Stimulated activated CD4-positive, alpha-beta T cell treated with anti-CD3 and anti-CD28 coated beads, Interleukin-4, amount 100 ng/mL, for 4 hours (primary cell): ENCODE measurements around the gene HOXB4.

ENCODE experiments used
- DNase-seq, 2 experiments: peaks; one replicate each; pipeline ENCODE4 v3.0.0-alpha.2; 2020

Gene HOXB4

DNA sequence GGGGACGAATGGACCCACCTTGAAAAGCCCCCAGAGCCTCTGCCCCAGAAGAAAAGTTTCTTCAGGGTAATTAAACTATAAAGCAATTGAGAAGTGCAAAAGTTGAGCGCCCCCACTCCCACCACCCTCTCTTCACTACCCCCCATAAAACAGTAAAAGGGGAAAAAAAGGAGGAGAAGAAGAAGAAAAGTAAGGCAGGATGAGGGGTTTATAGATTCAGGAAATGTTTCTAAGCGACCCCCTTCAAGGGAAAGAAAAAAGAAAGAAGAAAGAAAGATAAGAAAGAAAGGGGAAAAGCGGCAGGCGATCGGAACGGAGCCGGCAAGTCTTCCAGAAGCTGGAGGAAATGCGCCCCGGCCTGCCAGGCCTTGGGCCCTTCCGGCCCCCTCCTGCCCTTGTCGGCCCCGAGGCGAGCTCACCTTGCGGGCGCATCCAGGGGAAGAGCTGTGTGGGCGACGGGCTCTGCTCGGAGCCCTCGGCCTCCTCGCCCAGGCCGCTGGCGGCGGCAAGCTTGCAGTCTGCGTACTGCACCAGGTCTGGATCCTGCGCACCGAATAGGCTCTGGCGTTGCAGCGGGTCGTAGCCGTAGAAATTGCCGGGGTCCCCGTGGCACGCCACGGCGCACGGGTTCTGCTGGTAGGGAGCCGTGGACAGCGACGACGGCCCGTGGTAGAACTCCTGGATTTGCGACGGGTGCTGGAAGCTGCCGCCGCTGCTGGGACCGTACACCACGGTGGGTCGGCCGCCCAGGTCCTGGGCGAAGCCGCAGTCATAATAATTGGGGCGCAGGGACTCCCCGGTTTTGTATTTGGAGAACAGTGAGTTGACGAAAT is 35.9 kb upstream of the HOXB4 start:
- DNase-seq: no peak

DNA sequence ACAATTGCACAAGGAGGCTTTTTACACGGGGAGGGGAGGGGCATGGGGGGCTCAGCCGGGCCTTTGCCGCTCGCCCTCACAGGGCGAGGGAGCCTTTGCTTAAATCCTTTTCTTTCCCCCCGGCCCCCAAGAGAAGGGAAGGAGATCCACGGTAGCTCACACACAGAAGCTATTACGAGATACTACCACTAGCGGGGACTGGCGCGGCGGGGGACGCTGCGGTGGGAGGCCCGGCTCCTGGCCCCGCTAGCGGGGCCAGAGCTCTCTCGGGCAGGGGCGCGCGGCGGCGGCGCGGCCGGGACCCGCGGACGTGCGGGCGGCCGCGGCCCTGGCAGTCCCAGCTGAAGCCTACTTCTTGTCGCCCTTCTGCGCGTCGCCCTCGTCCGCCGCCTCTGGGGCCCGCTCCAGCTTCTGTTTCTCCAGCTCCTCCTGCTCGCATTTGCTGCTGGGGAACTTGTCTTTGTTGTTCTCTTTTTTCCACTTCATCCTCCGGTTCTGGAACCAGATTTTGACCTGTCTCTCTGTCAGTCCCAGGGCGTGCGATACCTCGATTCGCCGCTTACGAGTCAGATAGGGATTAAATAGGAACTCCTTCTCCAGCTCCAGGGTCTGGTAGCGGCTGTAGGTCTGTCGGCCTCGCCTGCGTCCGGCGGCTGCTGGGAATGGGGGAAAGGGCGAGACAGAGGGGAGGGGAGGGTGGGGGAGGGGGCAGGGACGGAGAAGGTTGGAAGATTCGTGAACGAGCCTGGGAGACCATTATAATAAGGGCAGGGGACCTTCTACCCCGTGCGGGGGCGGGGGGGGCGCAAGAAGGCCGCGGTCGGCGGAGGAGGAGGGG is 34.9 kb upstream of the HOXB4 start:
- DNase-seq: peak in 1 of 2 experiments; percentile 45

DNA sequence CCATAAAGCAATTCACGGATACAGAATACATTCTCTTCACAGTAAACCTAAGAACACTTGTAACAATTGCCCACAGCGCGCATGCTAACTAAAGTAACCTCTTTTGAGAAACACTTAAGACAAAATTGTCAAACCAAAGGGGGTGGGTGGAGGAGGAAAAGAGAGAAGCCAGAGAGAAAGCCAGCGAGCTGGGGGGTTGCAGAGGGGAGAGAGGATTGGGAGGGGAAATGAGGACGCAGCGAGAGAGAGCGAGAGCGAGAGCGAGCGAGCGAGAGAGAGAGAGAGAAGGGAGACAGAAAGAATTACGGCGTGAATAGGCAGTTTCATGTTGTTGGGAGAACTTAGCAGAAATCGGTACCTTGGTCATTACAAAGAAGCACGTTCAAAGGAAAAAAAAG is 34.3 kb upstream of the HOXB4 start:
- no peak for DNase-seq

DNA sequence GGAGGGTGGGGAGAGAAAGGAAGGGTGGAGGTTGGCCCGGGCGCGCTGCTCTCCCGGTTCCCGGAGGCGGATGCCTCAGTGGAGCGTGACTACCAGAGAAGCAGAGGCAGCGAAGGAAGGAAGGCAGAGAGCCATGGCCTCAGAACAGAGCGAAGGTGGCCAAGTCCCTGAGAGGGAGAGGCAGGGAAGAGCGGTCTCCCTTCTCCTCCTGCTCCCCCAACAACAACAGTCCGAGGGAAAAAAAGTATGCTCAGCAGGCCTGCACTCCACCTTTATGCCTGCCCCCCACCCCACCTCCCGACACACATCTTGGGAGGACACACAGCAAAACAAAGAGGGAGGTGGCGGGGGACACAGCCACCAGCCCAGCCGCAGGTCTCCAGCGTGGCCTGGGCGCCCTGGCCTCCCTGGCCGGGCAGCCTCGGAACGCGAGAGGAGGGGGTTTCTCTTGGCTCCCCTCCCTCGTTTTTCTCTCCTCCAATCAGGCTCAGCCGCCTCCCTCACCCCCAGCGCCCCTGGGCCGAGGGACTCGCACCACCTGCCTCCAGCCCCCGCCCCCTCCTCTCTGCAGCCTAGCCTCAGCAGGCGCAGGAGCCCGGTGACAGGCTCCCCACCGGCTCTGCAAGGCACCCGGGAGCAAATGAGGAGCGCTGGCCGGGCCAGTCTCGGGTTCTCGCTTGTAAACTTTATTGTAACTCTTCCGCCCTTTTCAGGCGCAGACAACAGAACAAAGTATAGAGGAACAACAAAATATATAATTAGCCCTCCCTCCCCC is 33.7 kb upstream of the HOXB4 start:
- DNase-seq: no peak

DNA sequence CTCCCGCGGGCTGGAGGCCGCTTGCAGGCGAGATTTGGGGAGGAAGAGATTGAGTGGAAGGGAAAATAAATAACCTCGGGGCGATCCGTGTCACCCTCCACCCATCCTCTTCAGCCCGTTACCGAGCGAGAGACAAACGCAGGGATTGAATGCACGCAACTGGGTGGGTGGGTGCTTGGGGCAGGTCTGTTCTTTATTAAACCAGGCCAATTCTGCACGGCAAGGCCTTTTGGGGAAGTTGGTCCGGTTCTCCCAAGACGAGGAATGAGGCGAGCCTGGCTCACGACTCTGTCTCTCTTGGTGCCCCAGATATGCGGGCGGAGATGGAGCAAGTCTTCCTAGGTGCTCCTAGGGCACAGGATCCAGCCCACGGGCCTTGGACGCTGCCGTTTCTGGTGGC is 33.1 kb upstream of the HOXB4 start:
- no peak for DNase-seq

DNA sequence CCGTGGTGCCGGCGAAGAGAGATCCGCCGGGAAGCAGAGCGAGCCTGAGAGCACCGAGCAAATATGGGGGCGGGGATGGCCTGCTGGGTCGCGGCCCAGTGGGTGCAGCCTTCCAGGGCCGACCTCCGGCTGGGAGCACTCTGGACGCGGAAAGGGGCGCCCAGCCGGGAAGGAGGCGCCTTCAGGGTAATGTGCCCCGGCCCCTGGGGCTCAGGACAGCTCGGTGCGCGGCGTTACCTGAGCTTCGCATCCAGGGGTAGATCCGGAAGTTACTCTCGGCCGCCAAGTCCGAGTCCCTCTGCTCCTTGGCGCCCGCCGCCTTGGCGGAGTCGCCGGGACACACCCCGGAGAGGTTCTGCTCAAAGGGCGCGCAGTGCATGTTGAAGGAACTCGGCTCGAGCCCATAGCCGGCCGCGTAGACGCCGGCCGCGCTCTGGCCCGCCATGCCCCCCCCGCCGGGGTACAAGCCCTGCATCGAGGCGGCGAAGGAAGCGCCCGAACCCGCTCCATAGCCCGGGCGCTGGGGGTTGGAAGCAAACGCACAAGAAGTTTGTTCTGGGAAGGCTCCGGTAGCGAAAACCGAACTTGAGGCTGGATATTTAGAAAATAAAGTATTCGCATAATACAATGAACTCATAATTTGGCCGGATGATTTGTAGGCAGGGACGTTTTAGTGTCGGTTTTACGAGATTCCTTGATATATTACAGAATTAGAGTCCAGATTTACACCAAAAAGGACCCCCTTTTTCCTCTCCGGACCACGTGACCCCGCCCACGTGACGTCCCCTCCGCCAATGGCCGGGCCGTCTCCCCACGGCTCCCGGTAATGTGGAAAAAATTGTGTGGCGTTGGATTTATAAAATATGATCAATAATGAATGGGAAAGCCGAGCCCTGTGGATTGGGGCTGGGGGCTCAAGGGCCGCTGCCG is 32.4 kb upstream of the HOXB4 start, which contains the start of gene HOXB7:
TSS of gene HOXB7 (minus strand) at position 736 of the 930 bp plus-strand sequence. CDS start at position 637, 99 bp downstream.
- peak; percentile 38 to 62 for DNase-seq

DNA sequence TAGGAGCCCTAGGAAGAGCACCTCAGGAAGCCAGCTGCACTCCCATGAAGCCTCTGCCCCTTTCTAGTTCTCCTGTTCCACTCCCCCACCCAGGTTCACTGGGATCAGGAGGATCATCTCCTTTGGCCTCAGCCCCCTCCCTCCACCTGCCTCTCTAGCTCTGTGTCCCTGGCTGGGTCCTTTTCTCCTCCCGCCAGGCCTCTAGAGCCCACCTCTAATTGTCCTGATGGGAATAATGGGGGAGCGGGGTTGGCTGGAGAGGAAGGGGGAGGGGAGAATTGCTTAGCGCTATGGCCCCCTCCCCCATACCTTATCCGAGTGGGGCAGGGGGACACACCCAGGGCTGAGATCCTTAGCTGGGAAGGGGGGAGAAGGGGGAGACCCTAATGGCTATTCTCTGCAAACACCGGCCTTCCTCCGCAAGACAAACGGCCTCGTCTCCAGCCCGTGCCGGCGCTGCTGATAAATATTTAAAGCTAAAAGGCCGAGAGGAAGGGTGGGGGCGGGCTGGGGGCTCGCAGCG is 31.7 kb upstream of the HOXB4 start:
- DNase-seq: no peak

DNA sequence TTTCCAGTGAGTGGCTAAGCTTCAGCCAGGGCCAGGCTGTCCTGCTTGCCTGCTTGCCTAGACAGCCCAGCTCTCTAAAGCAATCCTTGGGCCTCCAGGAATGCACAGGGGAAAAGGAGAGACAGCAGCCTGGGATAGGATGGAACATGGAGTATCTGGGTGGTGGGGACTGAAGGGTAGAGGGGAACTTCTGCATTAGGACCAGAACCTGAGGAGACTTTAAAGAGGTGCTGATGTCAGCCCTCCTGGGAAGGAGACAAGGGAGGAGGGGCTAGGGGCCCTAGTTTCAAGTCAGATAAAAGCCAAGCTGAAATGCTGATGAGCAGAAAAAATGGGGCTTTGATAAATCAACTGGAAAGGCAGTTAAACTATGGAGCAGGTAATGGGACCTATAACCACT is 30.9 kb upstream of the HOXB4 start:
- no peak for DNase-seq

DNA sequence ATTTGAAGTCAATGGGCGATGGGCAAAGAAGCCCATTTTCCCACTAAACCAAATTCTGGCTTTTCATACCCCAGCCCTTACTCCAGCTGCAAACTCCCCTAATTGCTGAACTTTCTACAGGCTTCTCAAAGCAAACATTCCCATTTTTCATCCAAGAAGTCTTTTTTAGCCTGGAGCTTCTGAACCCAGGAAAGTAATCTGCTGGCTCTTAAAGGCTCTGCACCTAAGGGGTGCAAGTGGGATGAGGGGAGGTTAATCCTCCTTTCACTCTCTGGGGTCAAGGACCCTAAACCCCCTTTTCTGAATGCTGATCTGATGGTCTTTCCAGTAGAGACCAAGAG is 30.3 kb upstream of the HOXB4 start:
- DNase-seq: no peak

DNA sequence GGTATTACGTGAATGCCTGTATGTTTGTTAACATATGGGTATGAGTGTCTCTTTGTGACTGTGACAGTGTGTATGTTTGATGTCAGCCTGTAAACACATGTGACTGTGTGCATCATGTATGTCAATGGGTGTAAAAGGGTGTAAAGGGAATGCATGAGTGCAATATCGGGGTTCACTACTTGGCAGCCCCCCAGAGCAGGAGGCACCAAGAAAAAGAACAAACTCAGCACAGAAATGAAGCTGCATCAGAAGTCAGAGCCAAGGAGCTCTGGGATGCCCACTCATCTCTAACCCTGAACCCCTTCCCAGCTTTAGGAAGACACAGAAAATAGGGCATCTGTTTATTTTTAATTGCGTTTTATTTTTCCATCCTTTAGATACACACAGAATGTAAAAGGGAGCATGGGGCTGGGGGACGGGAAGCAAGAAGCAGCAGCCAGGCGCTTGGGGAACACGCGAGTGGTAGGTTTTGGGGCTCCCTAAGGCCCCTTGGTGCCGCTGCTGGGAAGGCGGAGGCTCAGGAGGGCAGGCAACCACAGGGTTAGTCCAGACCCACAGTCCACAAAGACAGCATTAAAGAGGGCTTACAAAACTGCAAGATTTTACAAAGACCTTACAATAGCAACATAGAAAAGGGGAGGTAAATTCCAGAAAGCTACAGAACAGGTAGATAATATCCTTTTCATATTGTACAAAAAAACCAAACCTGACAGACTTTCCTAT is 28.9 kb upstream of the HOXB4 start:
- no peak for DNase-seq

DNA sequence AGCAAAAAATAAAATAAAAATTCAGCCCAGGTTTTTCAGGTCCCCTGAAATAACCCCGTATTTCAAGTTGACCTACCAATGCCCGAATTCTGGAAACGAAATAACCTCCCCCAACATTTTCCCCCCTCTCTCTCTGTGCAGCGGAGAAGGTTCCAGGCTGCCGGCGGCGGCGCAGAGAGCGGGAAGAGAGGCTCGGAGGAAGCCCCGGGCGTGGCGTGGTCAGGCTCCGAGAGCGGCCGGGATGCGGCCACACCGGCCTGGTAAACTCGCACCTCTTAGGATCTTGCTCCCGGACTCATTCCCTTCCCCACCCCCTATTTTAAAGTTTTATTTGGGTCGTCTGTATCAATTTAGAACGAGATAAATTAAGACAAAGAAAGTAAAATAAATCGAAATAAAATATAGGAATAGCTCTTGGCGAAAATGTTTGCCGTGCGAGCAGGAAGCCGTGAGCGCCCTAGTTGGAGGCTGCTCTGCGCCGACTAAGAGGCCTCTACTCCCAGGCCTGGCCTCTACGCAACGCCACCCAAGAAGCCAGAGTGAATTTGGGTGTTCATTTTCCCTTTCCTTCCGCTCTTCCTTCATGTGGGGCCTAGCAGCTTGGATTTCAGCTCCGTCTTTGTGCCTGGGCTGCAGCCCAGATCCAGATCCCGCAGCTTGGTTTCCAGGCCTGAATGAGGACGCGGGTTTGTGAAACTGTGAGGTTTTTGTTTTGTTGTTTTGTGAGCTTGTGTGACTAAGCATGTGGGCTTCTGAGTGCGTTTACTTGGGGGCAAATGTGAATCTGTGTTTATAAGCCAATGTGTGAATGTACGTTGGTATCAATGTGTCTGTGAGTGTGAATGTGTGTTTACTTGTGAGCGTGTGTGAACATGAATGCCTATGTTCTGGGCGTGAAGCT is 28.1 kb upstream of the HOXB4 start:
- DNase-seq: no peak

DNA sequence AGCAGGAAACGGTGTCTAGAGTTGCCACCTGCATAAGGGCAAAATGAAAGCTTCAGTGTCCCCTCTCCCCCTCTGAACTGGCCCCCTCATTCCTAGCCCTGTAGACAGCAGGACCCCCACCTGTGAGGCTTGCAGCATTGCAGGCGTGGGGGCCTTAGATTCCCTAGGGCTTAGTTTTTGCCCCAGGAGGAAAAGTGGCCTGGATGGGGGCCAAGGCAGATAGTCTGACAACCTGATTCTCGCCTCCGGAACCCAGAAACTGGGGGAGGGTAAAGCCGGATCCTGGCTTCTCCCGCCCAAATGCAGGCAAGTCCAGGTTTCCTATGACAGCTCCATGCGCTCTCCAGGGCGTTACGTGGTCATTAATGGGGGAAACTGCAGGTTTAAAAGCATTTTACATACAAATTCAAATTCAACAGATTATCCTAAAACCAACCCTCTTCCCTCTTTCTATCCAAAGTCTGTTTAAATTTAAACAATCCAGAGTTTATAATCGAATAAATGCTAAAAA is 27.3 kb upstream of the HOXB4 start:
- no peak for DNase-seq

DNA sequence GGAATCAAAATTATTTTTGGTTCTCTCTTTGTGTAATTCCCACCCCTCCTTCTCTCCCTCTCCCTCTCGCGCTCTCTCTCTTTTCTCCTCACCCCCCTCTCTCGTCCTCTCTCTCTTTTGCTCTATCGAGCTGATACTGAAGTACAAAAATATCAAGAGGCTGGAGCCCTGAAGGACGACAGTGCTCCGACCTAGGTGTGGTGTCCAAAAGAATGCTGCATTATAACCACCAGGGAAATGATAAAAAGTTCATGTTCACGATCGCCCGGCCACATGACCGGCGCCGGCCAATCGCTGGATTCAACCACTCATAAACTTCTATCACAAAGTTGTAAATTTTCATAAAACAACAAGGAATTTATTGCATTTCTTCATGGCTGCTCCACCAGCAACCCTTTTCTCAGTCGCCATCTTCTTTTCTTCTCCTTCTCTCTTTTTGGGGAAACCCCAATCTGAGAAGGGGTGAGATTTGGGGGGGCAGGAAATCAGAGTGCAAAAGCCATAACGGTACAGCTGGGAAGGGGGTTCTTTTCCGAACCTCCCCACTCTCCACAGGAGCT is 26.7 kb upstream of the HOXB4 start, which contains the start of gene HOXB6:
TSS of gene HOXB6 (minus strand) at position 217 of the 560 bp plus-strand sequence. CDS start 6,836 bp downstream, outside the sequence.
- DNase-seq: no peak

DNA sequence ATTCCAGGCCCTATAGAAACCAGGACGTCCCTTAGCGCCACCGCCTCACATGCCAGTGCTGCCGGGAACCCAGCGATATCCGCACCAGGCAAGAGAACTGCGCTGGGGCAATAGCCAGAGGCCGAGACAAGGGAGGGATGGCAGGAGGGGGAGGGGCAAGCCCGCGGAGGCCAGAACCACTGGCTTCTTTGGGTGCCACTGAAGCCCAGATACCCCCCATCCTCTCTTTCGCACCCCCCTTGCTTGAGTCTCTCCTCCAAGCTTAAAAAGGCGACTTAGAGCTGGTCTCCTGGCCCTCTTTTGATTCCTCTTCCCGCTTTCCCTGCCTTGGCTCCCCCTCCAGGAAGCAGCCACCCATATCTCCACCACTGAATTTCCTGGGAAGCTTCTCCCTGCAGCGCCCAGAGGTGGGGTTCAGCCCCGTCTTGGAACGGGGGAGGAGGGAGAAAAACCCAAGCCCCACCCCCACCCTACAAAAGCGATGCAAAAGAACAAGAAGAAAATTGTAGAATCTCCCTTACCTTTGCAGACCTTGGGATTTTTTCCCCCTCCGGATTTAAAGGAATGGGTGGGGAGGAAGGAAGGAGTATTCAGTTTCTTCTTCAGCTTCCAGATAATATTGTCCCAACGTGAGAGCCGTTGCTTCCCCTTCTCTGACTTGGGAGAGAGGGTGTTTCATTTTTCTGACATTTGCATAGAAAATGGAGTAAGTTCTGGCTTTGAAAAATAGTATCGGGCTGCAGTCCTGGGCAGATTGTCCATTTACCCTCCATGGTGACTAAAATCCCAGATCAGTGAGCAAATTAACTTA is 26.0 kb upstream of the HOXB4 start:
- no peak for DNase-seq

DNA sequence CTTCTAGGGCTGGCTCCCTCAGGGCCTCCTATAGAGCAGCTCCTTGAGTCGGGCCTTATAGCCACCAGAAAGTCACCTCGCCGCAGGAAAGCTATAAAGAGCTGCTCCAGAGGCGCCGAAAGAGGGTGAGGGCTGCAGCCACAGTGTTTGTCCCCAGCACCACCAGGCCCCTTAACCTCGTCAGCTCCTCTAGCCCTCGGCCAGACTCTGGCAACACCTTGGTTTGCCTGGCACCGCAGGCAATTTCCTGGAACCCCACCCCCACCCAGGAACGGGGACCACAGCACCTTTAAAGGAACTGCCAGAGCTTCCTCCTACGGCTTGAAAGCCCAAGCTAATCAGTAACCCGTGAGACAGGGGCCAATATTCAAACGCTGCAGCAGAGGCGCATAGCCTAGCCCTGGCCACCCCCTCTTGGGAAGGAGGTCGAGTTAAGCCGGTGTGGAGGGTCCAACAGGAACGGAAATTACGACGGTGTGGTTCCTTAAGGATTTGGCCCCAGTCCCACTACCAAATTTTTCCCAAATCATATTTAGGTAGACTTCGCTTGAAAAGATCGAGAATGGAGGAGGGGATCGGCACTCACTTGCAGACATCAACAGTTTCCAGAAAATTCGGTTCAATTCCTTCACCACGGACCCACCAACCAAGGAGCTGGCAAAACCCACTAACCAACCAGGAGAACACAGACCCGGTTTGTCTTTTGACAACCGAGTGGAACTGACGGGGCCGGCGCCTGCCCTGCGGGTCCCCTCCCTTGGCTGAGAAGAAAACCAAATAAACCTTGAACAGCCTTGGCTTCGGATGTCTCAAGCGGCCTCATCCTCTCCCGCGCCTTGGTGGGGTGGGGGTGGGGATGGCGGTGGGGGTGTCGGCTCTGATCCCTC is 23.6 kb upstream of the HOXB4 start:
- no peak for DNase-seq

DNA sequence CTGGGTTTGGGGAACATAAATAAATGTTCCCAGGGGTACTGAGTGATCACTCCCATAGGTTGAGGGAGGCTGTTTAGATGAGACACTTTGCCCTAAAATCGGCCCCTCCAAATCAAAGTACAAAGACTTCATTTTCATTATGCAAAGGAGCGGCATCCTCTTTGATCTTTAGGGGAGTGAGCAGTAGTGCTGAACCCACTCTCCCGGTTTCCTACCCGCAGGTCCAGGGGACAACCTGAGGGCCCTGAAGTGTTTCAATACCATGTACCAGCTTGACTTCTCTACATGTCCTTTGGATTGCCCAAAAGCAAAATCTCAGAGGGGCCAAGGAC is 23.0 kb upstream of the HOXB4 start:
- no peak for DNase-seq

DNA sequence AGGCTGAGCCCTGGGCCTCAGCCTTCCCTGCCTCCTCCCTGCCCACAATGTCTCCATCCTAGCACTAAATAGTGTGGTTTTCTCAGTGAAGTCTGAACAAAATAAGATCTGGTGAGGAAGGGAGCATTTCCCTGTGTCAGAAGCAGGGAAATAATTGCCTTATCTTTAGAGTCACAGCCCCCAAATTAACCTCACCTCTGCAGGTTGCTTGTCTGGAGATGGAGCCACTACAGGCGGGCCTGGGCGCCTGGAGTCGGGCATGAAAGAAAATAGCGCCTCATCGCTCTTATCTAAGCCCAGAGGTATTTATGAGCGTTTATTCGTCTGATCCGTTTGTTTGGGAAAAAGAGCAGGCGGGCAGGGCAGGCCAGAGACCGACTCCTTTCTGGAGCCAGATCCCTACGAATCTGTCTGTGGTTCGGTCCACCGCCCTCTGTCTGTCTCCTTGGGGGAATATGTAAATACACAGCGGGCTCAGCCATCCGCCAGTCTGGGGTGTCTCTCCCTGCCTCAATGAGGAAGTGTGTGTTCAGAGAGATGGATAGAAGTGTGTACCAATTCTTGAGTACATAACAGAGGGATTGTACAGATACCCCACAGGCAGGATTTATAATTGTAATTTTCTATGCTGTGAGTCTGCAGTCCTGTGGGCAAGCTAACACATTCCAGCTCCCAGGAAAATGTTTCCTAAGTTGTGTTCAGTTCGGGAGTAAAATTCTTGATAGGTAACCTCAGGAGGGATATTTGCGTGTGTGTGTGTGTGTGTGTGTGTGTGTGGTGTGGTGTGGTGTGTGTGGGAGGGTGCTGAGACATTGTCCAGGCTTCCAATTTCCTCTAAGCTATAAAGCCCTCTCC is 22.3 kb upstream of the HOXB4 start:
- DNase-seq: no peak
